HG03064 (cell line): ENCODE results near the gene MMRN2.
"Not testable (repeated sequence)": the region's sequence is repeated elsewhere in the genome, so short reads cannot be mapped to it uniquely, and the experiment has no call there.

Source experiments
- ATAC-seq: cut with Tn5 transposase; IDR thresholded peaks from one replicate; pipeline ENCODE4 v1.9.1; 2021; ENCODE audit warnings: low read depth; ENCODE audit not compliant: unreplicated experiment

Gene MMRN2

DNA sequence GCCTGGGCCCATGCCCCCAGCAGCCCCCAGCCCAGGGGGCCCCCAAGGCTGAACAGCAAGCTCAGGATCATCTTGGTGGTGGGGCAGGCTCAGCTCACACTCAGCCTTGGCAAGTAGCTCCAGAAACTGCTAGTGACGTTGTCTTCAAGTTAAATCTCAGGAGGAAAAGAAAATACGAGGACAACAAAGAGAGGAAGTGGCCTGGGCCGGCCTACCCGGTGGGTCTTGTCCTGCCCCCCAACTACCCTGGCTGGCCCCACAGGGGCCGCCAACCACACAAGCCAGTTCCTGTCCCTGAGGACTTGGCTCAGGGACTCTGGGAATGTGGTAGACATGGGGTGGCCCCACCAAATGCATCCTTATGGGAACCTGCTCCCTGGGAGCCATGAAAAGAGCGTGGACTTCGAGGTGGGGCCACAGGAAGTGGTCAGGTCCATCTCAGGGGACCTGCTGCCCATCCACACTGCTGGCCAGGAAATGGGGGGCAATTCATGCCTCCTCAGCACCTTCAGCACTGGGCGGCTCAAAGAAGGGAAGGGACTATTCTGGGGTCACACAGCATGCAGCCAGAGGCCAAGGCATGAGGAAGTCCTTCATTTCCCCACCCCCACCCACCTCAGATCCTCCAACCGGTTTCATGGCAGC, at the start of gene MMRN2:
Gene MMRN2 (minus strand): TSS at position 145 of the 645 bp plus-strand sequence. CDS start 74 bp downstream, at position 71.
- no peak for ATAC-seq

DNA sequence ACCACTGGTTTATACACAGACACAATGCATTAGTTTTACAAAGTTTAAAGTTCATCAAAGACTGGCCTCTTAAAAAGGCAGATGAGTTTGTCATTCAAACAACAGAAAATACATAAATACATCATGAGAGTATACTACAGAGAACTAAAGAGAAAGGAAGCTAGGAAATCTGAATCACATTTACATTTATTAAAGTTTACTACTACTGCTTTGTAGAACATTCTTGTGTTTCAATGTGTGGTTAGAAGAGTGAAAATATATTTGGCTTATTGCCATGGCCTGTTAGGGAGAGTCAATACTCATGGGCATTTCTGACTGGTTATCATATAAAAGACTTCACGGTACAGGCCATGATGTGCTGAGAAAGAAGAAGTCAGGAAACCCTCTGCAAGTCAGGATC, 49.7 kb upstream of the MMRN2 start:
- not testable (repeated sequence) for ATAC-seq

DNA sequence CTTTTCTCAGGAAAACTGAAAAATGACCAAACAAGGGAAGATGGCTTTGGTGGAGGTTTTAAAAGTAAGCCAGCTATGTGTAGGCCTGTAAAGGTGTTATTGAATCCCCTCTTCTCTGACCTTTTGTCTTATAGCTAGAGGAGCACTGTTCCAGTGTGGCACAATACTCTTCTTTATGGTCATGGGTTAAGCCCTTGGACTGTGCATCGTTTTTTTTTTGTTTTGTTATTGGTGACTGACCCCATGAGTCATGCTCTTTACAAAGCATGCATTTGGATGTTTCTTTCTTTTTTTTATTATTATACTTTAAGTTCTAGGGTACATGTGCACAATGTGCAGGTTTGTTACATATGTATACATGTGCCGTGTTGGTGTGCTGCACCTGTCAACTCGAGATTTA, 43.1 kb upstream of the MMRN2 start:
- ATAC-seq: no peak

DNA sequence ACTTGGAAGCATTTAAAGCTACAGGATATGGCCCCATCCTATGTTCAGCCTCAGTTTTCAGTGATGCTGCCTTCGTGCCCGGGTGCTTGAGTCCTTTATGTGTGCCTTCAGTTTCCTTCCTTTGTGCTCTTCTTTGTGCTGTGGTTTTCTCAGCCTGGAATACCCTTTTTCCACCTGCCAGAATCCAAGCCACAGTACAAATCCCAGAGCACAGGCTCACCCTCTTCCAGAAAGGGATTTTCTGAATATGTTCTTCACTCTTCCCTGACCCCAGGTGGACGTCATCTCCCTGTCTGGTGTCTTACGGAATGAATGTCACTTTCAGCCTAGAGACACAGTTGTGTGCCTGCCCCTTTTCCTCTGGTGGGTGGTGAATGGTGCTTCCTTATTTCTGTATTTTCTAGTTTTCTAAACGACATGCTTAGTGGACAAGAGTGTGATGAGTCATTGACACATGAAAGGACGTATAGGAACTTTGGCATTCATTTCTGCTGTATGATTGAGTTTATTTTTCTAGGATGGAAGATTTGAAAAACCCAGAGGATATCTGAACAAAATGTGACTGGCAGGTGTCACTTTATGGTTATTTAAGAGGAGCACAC, 42.5 kb upstream of the MMRN2 start:
- not testable (repeated sequence) for ATAC-seq

- no peak for ATAC-seq
Measured at GRCh38 chr10:86992929-86993328, 35.5 kb upstream of the MMRN2 start.

- ATAC-seq: no peak
Measured at GRCh38 chr10:86992456-86992855, 35.0 kb upstream of the MMRN2 start.

GRCh38 chr10:86991362-86991761, 33.9 kb upstream of the MMRN2 start:
- not testable (repeated sequence) for ATAC-seq

- no peak for ATAC-seq
Measured at GRCh38 chr10:86988520-86988919, 31.1 kb upstream of the MMRN2 start.

GRCh38 chr10:86984498-86984897, 27.1 kb upstream of the MMRN2 start:
- not testable (repeated sequence) for ATAC-seq

- ATAC-seq: no peak
Measured at GRCh38 chr10:86981716-86982115, 24.3 kb upstream of the MMRN2 start.

DNA sequence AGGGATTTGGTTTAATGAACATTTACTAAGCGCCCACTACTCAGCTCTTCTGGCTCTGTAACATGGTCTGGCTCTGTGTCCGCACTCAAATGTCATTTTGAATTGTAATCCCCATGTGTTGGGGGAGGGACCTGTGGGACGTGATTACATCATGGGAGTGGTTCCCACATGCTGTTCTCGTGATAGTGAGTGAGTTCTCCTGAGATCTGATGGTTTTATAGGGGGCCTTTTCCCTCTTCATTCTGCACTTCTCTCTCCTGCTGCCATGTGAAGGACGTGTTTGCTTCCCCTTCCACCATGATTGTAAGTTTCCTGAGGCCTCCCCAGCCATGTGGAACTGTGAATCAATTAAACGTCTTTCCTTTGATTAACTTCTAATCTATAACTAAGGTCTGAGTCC, 23.6 kb upstream of the MMRN2 start:
- not testable (repeated sequence) for ATAC-seq

GRCh38 chr10:86979977-86980448, 22.6 kb upstream of the MMRN2 start:
- no peak for ATAC-seq

GRCh38 chr10:86979296-86979818, 21.9 kb upstream of the MMRN2 start:
- ATAC-seq: no peak

DNA sequence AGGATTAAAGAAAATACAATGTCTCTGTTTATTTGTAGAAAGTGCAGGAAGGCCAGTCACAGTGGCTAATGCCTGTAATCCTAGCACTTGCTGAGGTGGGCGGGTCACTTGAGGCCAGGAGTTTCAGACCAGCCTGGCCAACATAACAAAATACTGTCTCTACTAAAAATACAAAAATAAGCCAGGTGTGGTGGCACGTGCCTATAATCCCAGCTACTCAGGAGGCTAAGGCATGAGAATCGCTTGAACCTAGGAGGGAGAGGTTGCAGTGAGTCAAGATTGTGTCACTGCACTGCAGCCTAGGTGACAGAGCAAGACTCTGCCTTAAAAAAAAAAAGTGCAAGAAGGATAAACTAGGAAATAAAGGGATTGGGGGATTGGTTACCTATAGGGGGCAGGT, 21.0 kb upstream of the MMRN2 start:
- not testable (repeated sequence) for ATAC-seq

DNA sequence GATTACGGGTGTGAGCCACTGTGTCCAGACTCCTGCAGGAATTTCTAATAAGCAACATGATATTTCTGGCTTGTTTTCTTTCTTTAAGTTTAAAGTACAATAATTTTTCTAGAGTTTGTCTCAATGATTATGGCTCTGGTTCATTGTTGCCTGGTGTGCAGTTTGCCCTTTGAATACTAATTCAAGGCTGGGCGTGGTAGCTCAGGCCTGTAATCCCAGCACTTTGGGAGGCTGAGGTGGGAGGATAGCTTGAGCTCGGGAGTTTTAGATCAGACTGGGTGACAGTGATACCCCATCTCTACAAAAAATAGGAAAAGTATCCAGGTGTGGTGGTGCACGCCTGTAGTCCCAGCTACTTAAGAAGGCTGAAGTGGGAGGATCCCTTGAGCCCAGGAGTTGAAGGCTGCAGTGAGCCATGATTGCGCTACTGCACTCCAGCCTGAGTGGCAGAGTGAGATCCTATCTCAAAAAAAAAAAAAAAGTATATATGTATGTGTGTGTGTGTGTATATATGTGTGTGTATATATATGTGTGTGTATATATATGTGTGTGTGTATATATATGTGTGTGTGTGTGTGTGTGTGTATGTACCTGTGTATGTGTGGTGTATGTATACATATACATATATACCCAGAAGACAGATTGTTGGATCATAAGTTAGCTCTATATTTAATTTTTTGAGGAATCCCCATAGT, 19.1 kb upstream of the MMRN2 start:
- no peak for ATAC-seq

- ATAC-seq: no peak
Measured at GRCh38 chr10:86974484-86974883, 17.1 kb upstream of the MMRN2 start.

- ATAC-seq: no peak
Measured at GRCh38 chr10:86972613-86973380, 15.4 kb upstream of the MMRN2 start.

DNA sequence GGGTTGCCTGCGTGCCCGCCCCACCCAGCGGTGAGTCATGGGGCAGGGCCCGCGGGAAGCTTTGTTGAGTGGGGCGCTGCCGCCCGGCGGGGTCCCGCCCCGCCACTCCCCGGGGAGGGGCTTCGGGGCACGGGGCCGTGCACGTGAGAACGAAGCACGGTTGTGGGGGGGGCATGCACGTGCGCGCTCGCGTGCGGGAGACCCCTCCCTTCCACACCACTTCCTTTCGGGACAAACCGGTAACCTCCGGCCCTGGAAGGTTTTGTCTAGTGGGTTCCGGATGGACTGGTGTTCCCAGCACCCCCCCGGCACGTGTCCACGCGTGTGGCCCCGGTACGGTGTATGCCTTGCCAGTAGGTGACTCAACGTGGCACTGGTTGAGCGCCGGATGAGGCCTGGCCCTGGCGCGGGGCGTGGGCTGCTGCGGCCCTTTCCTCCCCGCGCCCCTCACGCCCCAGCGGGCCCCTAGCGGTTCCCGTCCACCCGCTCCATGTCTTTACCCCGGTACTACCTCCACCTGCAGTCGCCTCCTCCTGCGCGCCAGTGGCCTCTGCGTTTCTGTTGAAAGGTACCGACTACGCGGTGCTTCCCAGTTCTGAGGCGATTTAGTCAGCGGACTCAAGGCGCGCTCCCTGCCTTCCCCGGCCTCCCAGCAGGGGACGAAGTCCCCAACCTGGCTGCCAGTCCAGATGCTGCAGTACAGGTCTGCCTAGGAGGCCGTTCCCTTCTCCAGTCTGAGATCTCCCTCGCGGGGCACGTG, 14.0 kb upstream of the MMRN2 start:
- peak; percentile 71 for ATAC-seq

- no peak for ATAC-seq
Measured at GRCh38 chr10:86970982-86971231, 13.5 kb upstream of the MMRN2 start.
